GM10248 (cell line): ENCODE results near the gene RNF123.

Experiments
- CTCF ChIA-PET: fragments of 300-600 bp; sonication (Branson Sonifier 250); formaldehyde crosslinking; extraction: SDS; loops from one replicate; lab custom pipeline; 2021; ENCODE audit warnings: antibody characterized with exemption; lab: Yijun Ruan, JAX
- POLR2A ChIA-PET: fragments of 350-650 bp; sonication (Branson Sonifier 250); formaldehyde crosslinking; extraction: SDS; loops from one replicate; lab custom pipeline; 2020; ENCODE audit warnings: antibody characterized with exemption; lab: Yijun Ruan, JAX
- DNase-seq: peaks from one replicate; pipeline ENCODE4 v3.0.0; 2012; ENCODE audit errors: extremely low spot score
- TF ChIP-seq, protein P1 (sequence below): IDR thresholded peaks from 2 replicates; pipeline ENCODE4 v1.5.1; 2012; ENCODE audit warnings: mild to moderate bottlenecking, low read depth; ENCODE audit errors: extremely low read depth, missing control alignments, control extremely low read depth

RNF123 gene

DNA sequence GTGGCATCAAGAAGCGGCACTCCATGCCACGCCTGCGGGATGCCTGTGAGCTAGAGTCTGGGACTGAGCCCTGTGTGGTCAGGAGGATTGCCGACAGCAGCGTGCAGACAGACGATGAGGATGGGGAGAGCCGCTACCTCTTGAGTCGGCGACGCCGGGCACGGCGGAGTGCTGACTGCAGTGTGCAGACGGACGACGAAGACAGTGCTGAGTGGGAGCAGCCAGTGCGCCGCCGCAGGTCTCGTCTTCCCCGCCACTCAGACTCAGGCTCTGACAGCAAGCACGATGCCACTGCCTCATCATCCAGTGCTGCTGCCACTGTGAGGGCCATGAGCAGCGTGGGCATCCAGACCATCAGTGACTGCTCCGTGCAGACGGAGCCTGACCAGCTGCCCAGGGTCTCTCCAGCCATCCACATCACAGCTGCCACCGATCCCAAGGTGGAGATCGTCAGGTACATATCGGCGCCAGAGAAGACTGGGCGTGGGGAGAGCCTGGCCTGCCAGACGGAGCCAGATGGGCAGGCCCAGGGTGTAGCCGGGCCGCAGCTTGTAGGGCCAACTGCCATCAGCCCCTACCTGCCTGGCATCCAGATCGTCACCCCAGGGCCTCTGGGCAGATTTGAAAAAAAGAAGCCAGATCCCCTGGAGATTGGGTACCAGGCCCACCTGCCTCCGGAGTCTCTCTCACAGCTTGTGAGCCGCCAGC lies 32.0 kb upstream of the RNF123 start:
- CTCF ChIA-PET = interaction anchor here (1.3 kb wide), 1 partner anchor 117 kb away, joined by 6 read pairs; no protein-coding TSS in a partner anchor
- POLR2A ChIA-PET = no interaction called here
- TF ChIP-seq, protein P1, sequence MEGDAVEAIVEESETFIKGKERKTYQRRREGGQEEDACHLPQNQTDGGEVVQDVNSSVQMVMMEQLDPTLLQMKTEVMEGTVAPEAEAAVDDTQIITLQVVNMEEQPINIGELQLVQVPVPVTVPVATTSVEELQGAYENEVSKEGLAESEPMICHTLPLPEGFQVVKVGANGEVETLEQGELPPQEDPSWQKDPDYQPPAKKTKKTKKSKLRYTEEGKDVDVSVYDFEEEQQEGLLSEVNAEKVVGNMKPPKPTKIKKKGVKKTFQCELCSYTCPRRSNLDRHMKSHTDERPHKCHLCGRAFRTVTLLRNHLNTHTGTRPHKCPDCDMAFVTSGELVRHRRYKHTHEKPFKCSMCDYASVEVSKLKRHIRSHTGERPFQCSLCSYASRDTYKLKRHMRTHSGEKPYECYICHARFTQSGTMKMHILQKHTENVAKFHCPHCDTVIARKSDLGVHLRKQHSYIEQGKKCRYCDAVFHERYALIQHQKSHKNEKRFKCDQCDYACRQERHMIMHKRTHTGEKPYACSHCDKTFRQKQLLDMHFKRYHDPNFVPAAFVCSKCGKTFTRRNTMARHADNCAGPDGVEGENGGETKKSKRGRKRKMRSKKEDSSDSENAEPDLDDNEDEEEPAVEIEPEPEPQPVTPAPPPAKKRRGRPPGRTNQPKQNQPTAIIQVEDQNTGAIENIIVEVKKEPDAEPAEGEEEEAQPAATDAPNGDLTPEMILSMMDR = no peak
- no peak for DNase-seq

DNA sequence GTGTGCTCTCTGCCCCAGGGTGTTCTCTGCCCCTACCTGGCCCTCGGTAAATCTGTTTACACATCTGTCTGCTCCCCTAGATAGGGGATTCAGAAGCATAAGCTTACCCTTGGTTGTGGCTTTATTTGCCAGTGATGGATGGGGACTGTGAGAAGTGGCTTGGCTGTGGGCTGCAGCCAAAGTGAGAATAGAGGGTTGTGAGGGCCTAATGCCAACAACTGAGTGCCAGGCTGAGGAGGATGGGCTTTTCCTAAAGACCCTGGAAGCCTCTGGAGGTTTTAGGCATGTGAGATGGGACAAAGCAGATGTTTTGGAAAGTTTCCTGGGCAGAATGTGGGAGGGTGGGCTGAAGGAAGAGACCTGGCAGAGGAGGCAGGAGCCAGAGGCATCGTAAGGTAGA lies 30.6 kb upstream of the RNF123 start:
- no peak for DNase-seq
- ChIA-PET POLR2A (no interaction called here), CTCF (interaction anchor here (1.4 kb wide), 1 partner anchor 13 kb away, joined by 3 read pairs; no protein-coding TSS in a partner anchor)
- TF ChIP-seq, protein P1 = no peak

DNA sequence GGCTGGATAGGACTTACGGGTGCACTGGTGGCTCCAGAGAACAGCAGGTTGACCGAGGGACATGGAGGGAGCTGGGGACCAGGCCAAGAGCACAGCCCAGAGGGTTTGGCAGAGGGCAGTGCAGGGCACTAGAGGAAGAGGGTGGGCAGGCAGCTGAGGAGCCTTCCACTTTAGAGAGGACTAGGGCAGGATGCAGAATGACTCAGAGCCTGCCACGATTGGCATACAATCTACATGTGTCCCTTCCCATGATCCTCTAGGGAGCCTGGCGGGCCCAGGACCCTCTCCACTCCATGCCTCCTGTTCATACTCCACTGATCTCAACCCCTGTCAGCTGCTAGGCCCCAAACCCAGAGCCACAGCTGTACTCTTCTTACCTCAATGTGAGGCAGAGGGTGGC lies 29.6 kb upstream of the RNF123 start:
- TF ChIP-seq, protein P1 = no peak
- CTCF ChIA-PET = interaction anchor here (1.2 to 1.9 kb wide), 4 partner anchors 12 to 121 kb away, joined by 3 to 7 read pairs (median 6); no protein-coding TSS in a partner anchor
- POLR2A ChIA-PET = no interaction called here

DNA sequence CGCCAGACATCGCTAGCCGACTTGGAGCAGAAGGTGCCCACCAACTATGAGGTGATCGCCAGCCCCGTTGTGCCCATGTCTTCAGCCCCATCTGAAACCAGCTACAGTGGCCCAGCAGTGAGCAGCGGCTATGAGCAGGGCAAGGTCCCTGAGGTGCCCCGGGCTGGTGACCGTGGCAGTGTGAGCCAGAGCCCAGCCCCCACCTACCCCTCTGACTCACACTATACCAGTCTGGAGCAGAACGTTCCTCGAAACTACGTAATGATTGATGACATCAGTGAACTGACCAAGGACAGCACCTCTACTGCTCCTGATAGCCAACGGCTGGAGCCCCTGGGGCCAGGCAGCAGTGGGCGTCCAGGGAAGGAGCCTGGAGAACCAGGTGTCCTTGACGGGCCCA lies 28.1 kb upstream of the RNF123 start:
- no peak for DNase-seq
- ChIA-PET CTCF (interaction anchor here (1.6 kb wide), 1 partner anchor 10 kb away, joined by 7 read pairs; no protein-coding TSS in a partner anchor), POLR2A (no interaction called here)
- TF ChIP-seq, protein P1 = no peak

More for the DNA sequence above, 29.6 kb upstream of the RNF123 start:
- DNase-seq = no peak

- POLR2A ChIA-PET = no interaction called here
- CTCF ChIA-PET = interaction anchor here (1.3 to 2.0 kb wide), 2 partner anchors 10 to 122 kb away, joined by 9 to 13 read pairs; no protein-coding TSS in a partner anchor
- DNase-seq = no peak
- TF ChIP-seq, protein P1 = no peak
These were observed 27.3 kb upstream of the RNF123 start for GRCh38 chr3:49662021-49662420.

DNA sequence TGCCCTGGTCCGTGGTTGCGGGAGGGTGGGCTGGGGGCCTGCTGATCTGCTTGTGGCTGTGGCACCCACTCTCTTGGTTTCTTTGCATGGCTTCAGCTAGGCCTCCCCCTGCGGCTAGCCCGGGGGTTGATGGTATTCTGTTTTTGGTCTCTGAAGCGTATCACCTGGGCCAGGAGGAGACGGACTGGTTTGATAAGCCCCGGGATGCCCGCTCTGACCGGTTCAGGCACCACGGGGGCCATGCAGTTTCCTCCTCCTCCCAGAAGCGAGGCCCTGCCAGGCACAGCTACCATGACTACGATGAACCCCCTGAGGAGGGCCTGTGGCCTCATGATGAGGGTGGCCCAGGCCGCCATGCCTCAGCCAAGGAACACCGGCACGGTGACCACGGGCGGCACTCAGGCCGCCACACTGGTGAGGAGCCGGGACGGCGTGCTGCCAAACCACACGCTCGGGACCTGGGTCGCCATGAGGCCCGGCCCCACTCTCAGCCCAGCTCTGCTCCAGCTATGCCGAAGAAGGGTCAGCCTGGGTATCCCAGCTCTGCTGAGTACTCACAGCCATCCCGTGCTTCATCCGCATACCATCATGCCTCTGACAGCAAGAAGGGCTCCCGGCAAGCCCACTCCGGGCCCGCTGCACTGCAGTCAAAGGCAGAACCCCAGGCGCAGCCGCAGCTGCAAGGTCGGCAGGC lies 26.5 kb upstream of the RNF123 start:
- ChIA-PET CTCF (interaction anchor here (1.0 to 2.0 kb wide), 3 partner anchors 9 to 123 kb away, joined by 4 to 13 read pairs (median 9); no protein-coding TSS in a partner anchor), POLR2A (no interaction called here)
- TF ChIP-seq, protein P1 = no peak
- no peak for DNase-seq
